Measurements from ENCODE around the gene NDRG4.

The NDRG4 gene

DNA sequence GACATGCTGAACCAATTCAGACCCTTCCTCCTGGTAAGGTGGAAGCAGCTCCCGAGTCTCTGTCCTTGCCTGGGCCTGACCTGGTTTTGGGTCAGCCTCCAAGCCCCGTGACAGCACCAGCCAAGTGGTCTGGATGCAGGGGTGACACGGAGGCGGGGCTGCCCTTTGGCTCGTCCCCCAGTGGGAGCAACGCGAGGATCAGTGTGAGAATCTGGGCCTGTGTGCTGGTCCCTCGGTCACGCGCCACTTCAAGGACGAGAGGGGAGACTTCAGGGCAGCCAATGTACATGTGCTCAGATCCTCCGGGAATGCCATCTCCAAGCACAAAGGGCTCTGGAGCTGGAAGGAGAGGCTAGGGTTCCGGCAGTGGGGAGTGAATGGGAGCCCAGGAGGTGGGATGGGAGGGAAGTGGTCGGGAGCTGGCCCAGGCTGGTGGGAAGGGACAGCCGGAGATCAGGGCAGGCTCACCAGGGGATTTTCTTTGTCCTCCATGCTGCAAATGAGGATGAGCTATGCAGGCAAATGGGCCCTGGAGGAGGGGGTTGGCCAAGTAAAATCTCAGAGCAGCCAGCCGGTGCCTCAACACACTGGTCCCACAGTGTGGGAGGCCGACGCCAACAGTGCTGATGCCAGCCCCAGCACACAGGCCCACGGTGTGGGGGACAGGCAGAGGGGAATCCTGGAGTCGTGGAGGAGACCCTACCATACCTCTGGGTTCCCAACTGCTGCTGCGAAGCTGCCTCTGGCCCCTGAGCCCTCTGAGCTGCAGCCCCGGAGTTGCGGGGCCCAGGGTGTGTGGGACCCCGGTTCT, 4.2 kb upstream of the NDRG4 start:
- DNase-seq (ENCODE audit: low read depth), result no peak

DNA sequence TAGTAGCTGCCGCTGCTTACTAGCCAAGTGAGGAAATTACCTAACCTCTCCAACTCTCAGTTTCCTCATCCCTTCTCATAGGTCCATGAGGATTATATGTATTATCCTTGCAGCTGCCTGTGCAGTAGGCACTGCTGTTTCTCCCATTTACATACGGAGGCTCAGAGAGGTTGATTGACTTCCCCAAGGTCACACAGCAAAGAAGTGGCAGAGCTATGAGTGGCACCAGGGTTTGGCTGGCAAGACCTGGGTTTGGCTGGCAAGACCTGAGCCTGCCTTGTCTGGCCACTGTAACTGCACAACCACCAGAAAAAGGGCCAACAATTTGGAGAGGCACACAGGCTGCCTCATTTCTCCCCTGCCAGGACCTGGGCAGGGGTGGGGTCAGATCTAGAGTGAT, 2.5 kb upstream of the NDRG4 start:
- DNase-seq (ENCODE audit: low read depth), result no peak

DNA sequence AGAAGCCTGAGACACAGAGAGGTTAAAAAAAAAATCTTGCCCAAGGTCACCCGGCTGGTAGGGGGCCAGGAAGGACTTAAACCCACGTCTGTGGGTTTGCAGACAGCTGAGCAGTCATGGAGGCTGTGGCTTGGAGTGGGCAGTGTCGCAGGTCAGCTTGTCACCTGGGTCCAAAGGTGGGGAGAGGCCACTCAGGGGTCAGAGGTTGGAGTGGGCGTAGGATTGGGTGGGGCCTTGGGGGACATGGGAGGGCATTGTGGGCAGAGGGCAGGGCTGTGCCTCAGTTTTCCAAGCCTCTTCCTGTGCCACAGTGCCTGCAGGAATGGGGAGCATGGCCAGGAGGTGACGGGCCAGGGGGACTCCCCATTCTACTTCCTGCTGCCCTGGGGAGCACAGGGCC, 2.0 kb upstream of the NDRG4 start:
- DNase-seq (ENCODE audit: low read depth), result no peak

DNA sequence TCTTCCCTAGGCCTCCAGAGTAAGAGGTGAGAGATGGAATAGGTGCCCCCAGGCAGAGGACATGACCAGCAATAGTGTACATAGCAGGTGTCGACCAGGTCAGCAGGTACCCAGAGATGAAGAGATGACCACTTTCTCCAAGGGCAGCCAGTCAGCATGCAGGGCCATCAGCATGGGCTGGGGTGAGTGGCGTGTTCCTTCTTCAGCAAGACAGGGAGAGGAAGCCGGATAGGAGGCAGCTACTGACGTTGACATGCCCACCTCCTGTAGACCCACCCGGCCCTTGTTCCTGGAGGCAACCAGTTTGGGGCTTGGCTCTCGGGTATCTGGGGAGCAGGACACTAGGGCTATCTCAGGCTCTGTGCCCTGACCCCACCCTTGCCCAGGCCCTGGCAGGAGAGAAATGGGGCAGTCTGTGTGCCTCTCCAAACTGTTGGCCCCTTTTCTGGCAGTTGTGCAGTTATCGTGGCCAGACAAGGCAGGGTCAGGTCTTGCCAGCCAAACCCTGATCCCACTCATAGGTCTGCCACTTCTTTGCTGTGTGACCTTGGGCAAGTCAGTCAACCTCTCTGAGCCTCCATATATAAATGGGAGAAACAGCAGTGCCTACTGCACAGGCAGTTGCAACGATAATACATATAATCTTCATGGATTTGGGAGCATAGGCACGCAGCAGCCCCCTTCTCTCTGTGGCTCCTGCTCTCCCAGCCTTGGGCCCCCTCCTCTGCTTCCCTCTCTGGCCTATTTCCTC, 1.4 kb upstream of the NDRG4 start:
- DNase-seq (ENCODE audit: low read depth), result no peak

DNA sequence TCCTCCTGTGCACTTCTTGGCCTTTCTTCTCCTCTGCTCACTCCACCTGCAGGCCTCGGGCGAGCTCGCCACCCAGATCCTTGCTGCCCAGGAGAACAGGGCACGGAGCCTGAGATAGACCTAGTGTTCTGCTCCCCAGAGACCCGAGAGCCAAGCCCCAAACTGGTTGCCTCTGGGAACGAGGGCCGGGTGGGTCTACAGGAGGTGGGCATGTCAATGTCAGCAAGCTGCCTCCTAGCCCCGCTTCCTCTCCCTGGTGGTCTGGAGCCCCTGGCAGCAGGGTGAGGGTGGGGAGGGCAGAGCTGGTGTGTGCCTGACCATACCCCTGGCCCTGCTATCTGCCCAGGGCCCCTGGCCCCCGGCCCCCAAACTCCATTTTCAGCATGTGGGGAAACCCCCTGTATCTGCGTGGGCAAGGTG, 841 bp upstream of the NDRG4 start:
- no peak for DNase-seq (ENCODE audit: low read depth)

DNA sequence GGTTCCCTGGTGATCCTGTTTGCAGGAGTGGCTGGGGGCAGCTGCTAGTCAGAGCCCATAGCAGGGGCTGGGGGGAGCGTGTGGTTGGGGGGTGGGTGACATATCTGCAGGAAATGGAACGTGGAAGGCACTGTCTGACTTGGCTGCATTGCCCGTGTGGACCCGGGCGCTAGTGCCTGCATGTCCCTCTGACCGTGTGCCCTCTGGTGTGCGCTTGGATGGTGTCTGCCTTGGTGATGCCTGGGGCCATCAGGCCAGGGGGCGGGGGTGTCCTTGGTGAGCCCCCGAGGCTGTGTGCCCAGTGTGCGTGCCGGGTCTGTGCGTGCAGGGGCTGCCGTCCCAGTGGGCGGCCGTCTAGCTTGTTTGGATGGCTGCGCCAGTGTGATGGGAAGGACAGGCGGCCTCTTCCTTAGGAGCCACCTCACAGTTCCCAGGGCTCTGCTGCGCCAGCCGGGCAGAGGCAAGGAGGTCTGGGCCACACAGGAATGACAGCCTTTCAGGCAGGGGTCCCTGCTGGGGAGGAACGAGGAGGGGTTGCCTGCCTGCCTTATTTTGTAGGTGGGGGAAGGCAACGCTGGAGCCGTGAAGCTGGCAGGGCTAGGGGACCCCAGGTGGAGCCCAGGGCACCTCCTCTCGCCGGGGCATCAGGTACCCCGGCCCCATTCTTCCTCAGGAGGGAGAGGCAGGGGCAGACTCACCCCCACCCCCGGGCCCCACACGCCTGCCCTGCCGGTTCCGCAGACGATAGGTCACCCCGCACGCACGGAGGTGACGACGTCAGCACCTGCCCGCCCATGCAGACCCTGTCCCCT, 693 bp downstream of the NDRG4 start:
- no peak for DNase-seq (ENCODE audit: low read depth)

DNA sequence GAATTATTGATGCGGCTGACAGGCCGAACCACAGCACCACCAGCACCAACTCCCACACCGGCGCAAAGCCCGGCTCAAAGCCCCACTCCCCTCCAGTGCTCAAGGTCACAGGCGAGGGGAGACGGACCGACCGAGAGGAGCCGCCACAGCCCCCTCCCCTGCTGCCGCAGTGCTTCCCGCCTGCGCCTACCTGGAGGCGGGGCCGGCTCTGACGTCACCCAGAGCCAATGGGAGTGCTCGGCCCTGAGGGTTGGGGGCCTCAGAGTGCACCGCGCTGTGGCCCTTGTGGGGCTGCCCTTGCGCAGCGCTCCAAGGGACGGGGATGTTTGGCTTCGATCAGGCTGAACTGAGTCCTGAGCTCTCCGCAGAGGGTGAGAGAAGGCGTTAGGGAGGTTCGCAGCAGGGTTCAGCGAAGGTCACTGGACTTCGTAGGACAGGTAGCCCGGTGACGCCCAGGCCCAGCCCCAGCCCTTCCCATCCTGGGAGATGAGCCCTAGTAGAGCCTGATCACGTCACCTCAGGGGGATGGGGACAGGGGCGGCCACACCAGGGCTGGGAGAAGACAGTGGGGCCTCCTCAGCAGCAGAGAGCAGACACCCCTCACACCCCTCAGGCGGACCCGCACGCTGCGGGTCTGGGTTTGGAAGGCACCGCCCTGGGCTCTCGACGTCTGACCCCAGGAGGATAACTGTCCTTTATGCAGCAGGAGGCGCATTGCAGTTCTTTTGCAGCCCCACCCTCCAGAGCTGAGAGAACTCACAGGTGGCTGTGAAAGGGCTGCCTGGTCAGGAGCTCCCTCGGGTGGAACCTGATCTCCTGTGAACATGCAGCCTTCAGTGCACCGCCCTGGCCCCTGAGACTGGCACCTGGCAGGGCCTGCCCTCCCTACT, 1.5 kb downstream of the NDRG4 start:
- peak; percentile 30 for DNase-seq (ENCODE audit: low read depth)

DNA sequence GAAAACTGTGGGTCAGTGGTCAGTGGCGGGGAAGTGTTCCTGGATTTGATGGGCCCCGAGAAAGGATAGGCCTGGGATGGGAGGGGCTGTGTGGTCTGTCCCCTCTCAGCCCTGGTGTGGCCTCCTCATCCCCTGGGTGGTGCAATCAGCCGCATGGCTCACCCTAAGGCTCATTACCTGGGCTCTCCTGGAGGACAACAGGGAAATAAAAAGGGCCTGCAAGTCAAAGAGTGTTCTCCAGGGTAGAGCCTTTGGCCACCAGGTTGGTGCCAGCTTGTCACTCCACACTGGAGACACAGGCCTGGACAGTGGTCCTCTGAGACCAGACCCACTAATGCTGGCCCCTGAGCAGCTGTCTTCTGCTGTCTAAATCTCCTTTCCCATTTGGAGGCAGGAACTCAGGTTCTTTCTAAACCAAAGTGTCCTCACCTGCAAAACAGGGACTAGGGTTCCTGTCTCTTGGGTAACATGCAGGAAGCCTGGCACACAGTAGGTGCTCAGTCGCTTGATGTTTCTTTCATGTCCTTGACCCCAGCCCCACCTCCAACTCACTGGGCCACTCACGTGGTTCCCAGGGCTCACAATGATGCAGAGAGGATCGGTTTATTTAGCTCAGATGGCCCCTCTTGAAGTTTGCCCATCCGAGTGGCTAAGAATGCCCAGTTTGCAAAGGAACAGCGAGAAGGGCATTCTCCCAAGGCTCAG, 2.4 kb downstream of the NDRG4 start:
- no peak for DNase-seq (ENCODE audit: low read depth)

DNA sequence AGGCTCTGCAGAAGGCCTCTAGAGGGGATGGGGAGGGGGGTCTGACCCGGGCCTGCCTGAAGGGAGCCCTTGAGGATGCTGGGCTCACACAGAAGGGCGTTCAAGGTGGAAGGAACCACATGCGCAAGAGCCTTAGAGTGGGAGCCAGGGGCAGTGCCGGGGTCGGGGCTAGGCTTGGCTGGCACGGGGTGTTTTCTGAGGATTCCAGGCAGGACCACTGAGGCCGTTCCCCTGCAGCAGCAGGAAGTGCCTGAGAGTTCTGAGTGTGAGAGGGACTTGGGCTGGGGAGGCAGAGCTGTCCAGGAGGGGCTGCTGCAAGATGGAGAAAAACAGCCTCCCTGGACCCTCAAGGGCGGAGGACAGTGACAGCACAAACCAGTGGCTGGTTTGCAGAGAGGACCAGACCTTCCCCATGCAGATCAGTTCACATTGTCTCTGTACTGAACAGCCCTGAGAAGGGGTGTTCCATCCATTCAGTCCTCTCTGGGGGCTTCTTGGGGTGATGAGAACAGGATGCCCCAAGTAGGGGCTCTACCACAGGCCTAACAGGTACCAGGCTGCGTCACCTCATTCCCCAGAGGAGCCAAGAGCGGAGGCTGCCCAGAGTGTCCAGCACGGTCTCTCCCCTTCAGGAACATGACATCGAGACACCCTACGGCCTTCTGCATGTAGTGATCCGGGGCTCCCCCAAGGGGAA, 3.4 kb downstream of the NDRG4 start:
- DNase-seq (ENCODE audit: low read depth), result no peak

DNA sequence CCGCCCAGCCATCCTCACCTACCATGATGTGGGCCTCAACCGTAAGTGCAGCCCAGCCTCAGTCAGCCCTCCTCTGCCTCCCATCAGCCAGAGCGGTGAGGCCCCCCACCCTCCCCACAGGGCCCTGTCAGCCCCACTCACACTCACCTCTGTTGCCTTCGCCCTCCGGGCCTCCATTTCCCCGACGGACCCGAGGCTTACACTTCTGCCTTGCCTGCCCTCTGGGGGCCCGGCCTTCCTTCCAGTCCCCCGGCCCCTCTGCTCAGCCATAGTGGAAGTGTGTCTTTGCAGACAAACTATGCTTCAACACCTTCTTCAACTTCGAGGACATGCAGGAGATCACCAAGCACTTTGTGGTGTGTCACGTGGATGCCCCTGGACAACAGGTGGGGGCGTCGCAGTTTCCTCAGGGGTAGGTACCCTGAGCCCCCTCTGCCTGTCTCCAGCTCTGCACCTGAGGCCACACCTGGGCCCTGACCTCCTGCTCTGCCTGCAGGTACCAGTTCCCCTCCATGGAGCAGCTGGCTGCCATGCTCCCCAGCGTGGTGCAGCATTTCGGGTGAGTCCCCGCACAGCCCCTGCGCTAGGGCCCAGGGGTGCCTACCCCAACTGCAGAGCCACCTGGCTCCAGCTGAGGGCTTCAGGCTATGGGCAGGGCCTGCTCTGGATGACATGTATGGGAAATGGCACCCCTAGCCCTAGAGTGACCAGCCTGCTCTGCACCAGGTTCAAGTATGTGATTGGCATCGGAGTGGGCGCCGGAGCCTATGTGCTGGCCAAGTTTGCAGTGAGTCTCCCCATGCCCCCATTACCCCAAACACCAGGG, 4.1 kb downstream of the NDRG4 start:
- no peak for DNase-seq (ENCODE audit: low read depth)

DNA sequence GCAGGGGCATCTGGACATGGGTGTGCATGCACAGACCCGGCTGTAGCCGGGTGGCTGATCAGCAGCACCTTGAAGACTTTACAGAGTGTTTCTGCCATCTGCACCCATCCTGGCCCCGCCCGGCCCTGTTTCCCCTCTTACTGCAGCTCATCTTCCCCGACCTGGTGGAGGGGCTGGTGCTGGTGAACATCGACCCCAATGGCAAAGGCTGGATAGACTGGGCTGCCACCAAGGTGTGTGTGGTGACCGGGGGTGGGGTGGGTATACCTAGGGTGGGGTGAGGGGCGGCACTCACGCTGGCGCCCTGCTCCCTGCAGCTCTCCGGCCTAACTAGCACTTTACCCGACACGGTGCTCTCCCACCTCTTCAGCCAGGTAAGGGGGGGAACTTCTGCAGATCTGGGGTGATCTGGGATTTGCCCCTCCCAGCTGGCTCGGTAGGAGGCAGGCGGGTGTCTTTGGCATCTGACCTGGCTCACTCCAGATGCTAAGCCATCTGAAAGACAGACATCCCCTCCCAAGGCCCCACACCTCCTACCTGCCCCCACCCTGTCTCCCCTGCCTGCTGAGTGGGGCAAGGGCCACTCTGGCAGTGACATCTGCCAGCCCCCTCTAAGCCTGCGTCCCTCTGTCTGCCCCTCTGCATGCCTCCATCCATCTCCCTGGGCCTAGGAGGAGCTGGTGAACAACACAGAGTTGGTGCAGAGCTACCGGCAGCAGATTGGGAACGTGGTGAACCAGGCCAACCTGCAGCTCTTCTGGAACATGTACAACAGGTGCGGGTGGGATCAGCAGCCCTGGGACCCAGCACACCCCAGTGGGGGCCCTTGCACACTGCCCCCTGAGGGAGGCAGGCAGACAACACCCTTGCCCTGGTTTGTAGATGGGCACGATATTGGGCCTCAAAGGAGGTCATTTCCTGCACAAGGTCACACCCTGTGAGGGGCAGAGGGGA, 6.6 kb downstream of the NDRG4 start:
- DNase-seq (ENCODE audit: low read depth), result no peak

DNA sequence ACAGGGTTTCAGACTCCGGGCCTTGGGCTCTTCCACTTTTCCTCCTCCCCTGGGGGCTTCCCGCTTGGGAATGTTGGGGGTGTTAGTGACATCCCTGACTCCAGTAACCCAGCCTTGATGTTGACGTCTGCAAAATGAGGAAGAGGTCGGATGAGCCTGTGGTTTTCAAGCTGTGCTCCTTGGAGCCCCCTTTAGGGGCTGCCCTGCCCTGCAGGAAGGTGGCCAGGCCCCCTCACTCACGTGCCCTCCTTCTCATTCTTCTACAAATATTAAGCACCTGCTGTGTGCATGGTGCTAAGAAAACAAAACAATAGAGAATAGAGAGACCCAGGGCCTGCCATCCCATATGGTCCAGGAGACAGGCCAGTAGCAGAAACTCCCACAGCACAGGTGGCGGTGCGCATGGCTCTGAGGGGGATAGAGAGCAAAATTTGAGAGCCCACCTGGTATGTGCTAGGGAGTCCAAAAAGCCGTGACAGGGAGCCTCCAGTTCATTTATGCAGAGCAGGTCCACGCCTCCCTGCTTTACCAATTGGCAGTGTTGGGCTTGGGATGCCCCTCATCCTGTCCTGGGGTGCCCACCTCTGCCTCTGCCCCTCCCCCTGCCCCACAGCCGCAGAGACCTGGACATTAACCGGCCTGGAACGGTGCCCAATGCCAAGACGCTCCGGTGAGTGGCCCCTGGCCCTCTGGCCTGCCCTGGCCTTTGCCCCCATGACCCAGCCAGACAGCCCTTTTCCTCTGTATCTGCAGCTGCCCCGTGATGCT, 7.4 kb downstream of the NDRG4 start:
- no peak for DNase-seq (ENCODE audit: low read depth)

DNA sequence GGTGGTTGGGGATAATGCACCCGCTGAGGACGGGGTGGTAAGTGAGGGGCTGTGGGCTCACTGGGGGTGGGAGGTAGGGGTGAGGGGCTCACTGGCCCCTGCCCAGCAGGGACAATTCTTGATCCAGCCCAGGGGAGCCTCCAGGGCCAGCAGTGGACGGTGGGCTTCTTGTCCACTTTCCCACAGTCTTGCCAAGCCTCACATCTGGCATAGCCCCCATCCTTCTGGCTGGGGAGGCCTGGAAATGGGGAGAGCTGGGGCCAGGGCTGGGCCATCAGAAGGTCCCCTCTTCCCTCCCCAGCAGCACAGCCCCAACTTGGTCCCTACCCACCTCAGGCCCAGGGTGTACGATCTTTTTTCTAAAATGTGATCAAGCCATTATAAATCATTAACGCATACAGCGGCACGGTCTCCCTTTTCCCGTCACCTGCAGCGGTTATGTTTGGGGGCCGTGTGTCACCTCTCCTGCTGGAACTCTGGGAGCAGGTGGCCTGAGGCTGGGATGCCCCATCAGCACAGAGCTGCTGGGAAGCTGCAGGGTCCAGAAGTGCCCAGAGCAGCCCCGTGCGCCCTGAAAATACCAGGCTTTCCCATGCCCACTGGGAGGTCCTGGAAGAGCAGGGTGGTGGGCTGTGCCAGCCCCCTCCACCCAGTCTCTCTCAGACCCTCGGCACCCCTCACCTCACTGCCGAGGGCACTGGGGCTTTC, 8.2 kb downstream of the NDRG4 start:
- no peak for DNase-seq (ENCODE audit: low read depth)

DNA sequence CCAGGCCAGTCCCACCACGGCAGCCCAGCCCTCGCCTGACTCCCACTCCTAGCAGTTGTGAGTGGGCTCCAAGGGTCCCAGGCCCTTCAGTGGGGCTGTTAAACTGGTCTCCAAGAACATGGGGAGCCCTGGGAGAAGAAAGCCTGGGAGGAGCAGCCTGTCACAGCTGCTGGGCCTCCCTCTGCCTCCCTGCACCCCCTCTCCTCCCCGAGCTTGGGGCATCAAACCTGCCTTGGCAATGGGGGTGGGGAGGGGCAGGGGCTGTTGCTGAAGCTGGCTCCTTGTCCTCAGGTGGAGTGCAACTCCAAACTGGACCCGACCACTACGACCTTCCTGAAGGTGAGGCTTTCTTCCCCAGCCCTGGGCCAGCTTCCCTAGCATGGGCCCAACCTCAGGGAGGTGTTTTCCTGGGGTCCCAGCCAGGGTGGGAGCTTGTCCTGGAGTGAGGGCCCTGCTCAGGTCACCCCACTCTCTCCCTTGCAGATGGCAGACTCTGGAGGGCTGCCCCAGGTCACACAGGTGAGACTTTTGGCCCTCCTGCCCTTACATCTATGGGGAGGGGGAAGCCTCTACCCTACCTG, 8.8 kb downstream of the NDRG4 start:
- no peak for DNase-seq (ENCODE audit: low read depth)

DNA sequence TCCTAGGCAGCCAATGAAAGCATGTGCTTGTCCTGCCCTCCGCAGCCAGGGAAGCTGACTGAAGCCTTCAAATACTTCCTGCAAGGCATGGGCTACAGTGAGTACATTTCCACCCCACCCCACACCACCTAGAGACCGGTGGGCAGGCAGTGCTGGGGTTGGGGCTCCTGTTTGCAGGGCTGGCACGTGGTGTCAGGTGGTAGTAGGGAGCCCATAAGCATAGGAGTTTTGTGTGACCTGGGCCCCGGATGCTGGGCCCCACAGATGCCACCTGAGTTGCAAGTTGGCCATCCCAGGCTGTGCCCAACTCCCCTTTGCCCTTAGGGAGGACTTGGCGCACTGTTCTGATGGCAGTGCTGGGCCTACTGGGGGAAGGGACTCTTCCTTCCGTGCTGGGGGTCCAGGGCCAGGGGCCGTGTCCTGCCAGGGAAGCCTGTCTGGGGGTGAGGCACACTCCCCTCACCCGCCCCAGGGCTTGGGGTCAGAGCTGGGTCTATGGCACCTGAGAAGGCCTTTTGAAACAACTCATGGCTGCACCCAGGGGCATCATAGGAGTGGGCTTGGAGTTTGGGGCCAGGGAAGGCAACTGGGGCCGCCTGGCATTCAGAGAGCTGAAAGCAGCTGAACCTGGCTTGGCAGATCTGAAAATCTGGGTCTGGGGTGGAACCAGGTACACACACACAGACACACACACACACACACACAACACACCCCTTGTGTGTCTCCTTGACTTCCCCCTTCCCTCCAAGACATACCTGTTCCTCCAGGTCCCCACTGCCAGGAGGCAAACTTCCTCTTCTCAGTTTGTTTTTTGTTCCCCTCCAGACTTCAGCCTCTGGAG, 9.5 kb downstream of the NDRG4 start:
- DNase-seq (ENCODE audit: low read depth), result no peak
